ENCODE data around the gene OLFML1. TPM values are rescaled to one million over a fixed set of nuclear protein-coding genes. Genes with fewer than 3 reads are reported as not detected.

Gene OLFML1
- total and polyA plus RNA-seq, 2 of the 13 experiments (the other 11 are each of a cell fraction or from before 2014, with no cell fraction given) = 0.89 to 0.90 TPM

GRCh38 chr11:7525424-7525823 lies 40.1 kb downstream of the OLFML1 start (continued):
- TF ChIP-seq HINFP (CRISPR knock-in tag; IDR thresholded peaks at IDR 0.05; ENCODE audit: low read depth) (no peak), SMC3 (IDR thresholded peaks at IDR 0.05; ENCODE audit: low read length) (peak; percentile 14; the same call in 1 of the 2 replicates), MAFF (IDR thresholded peaks at IDR 0.05; ENCODE audit: low read depth, low read length) (no peak), ZNF121 (CRISPR knock-in tag; IDR thresholded peaks at IDR 0.05) (no peak), TP53 (CRISPR knock-in tag; conservative IDR thresholded peaks at IDR 0.05) (no peak), GMEB1 (CRISPR knock-in tag; IDR thresholded peaks at IDR 0.05; ENCODE audit: borderline replicate concordance) (no peak), PAF1 (CRISPR knock-in tag; IDR thresholded peaks at IDR 0.05) (no peak), KAT8 (CRISPR knock-in tag; IDR thresholded peaks at IDR 0.05) (peak; percentile 59), ZNF496 (CRISPR knock-in tag; IDR thresholded peaks at IDR 0.05; ENCODE audit: insufficient replicate concordance) (no peak), CBX5 (CRISPR knock-in tag; IDR thresholded peaks at IDR 0.05; ENCODE audit: borderline replicate concordance) (no peak), ESRRA (CRISPR knock-in tag; IDR thresholded peaks at IDR 0.05; ENCODE audit: low read depth) (peak; percentile 94), CCDC6 (CRISPR knock-in tag; IDR thresholded peaks at IDR 0.05) (no peak), THAP11 (CRISPR knock-in tag; IDR thresholded peaks at IDR 0.05) (0 out of 2 replicates have a peak, but pooled peaks have one; percentile 35), HOXA5 (CRISPR knock-in tag; IDR thresholded peaks at IDR 0.05) (no peak), RNF2 (conservative IDR thresholded peaks at IDR 0.05; ENCODE audit: low read depth) (no peak), CENPBD1 (CRISPR knock-in tag; IDR thresholded peaks at IDR 0.05; ENCODE audit: borderline replicate concordance, low read depth) (no peak), ZNF879 (CRISPR knock-in tag; IDR thresholded peaks at IDR 0.05) (no peak), ZNF12 (CRISPR knock-in tag; IDR thresholded peaks at IDR 0.05) (peak; percentile 85), SAP130 (CRISPR knock-in tag; IDR thresholded peaks at IDR 0.05; ENCODE audit: low read depth) (peak; percentile 71), TBX3 (IDR thresholded peaks at IDR 0.05; ENCODE audit: borderline replicate concordance) (no peak), ZNF451 (CRISPR knock-in tag; IDR thresholded peaks at IDR 0.05) (no peak), KLF16 (CRISPR knock-in tag; IDR thresholded peaks at IDR 0.05) (no peak), NBN (conservative IDR thresholded peaks at IDR 0.05) (no peak), HCFC1 (IDR thresholded peaks at IDR 0.05; ENCODE audit: low read depth, low read length) (no peak), U2AF1 (optimal IDR thresholded peaks at IDR 0.05; ENCODE audit: low read depth, low read length) (no peak), TMF1 (CRISPR knock-in tag; IDR thresholded peaks at IDR 0.05; ENCODE audit: low read depth) (no peak), ZNF546 (CRISPR knock-in tag; conservative IDR thresholded peaks at IDR 0.05) (no peak), ZNF569 (CRISPR knock-in tag; IDR thresholded peaks at IDR 0.05; ENCODE audit: borderline replicate concordance) (no peak), ZC3H13 (CRISPR knock-in tag; IDR thresholded peaks at IDR 0.05) (no peak), ZNF414 (CRISPR knock-in tag; IDR thresholded peaks at IDR 0.05) (no peak), KMT2B (CRISPR knock-in tag; IDR thresholded peaks at IDR 0.05) (no peak), TEAD3 (CRISPR knock-in tag; optimal IDR thresholded peaks at IDR 0.05; ENCODE audit: borderline replicate concordance) (peak; percentile 76)

All from HepG2 (cell line).